HepG2 (cell line): ENCODE data around the gene AKT2. TPM values are rescaled to one million over a fixed set of nuclear protein-coding genes. Genes with fewer than 3 reads are reported as not detected.

ENCODE experiments used
- CREM ChIP-seq, 2 experiments: sonication (generic) in 1 of 2; formaldehyde crosslinking in 1 of 2; IDR thresholded peaks; 2 replicates each; pipeline versions ENCODE4 v1.4.0 to v1.6.1; 2016 to 2020; ENCODE audit warnings: antibody characterized with exemption in 1 of 2, mild to moderate bottlenecking in 1 of 2, missing genetic modification reagents in 1 of 2
- ETV6 ChIP-seq: sonication (generic); formaldehyde crosslinking; conservative IDR thresholded peaks from 2 replicates; pipeline ENCODE4 v1.4.0; 2020; ENCODE audit warnings: missing genetic modification reagents
- FOXK2 ChIP-seq: fragments of 450-650 bp; IDR thresholded peaks from 2 replicates; pipeline ENCODE4 v1.6.1; 2016
- GTF2F1 ChIP-seq: fragments of 150-350 bp; IDR thresholded peaks from 2 replicates; pipeline ENCODE4 v1.6.1; 2014; ENCODE audit warnings: low read length
- KDM3A ChIP-seq: IDR thresholded peaks from 2 replicates; pipeline ENCODE4 v1.6.1; 2018; ENCODE audit warnings: low read depth, missing compliant biosample characterization
- KLF6 ChIP-seq: IDR thresholded peaks from 2 replicates; pipeline ENCODE4 v1.8.0; 2016; ENCODE audit warnings: missing biosample characterization, missing genetic modification reagents
- MEIS1 ChIP-seq: sonication (generic); formaldehyde crosslinking; IDR thresholded peaks from 2 replicates; pipeline ENCODE4 v1.9.0; 2021; ENCODE audit warnings: mild to moderate bottlenecking, missing genetic modification reagents, moderate library complexity, borderline replicate concordance
- PAXIP1 ChIP-seq: sonication (generic); formaldehyde crosslinking; conservative IDR thresholded peaks from 2 replicates; pipeline ENCODE4 v1.4.0; 2020; ENCODE audit warnings: mild to moderate bottlenecking, missing genetic modification reagents, moderate library complexity
- RBFOX2 ChIP-seq: fragments of 200-400 bp; formaldehyde crosslinking; IDR thresholded peaks from 2 replicates; pipeline ENCODE4 v1.6.1; 2017; ENCODE audit warnings: low read depth, mild to moderate bottlenecking, low read length
- ZNF335 ChIP-seq: sonication (generic); formaldehyde crosslinking; IDR thresholded peaks from 2 replicates; pipeline ENCODE4 v1.4.0; 2020; ENCODE audit warnings: missing genetic modification reagents
- ZNF484 ChIP-seq: sonication (generic); formaldehyde crosslinking; IDR thresholded peaks from 2 replicates; pipeline ENCODE4 v1.5.1; 2020; ENCODE audit warnings: mild to moderate bottlenecking, low read depth, missing genetic modification reagents, borderline replicate concordance
- ZNF597 ChIP-seq: sonication (generic); formaldehyde crosslinking; IDR thresholded peaks from 2 replicates; pipeline ENCODE4 v1.5.0; 2020; ENCODE audit warnings: missing genetic modification reagents
- ZNF724P ChIP-seq: sonication (generic); formaldehyde crosslinking; IDR thresholded peaks from 2 replicates; pipeline ENCODE4 v1.8.0; 2022; ENCODE audit warnings: missing genetic modification reagents, borderline replicate concordance
- ZNF747 ChIP-seq: sonication (generic); formaldehyde crosslinking; IDR thresholded peaks from 2 replicates; pipeline ENCODE4 v1.8.1; 2023; ENCODE audit warnings: missing genetic modification reagents, mild to moderate bottlenecking, borderline replicate concordance
- ZNF850 ChIP-seq: sonication (generic); formaldehyde crosslinking; conservative IDR thresholded peaks from 2 replicates; pipeline ENCODE4 v1.9.0; 2021; ENCODE audit warnings: mild to moderate bottlenecking, missing genetic modification reagents
- ZSCAN30 ChIP-seq: sonication (generic); formaldehyde crosslinking; IDR thresholded peaks from 2 replicates; pipeline ENCODE4 v1.5.0; 2020; ENCODE audit warnings: mild to moderate bottlenecking, missing genetic modification reagents
- ZSCAN31 ChIP-seq: sonication (generic); formaldehyde crosslinking; IDR thresholded peaks from 2 replicates; pipeline ENCODE4 v1.5.0; 2020; ENCODE audit warnings: low read depth, mild to moderate bottlenecking, missing genetic modification reagents
- polyA plus RNA-seq, 8 experiments: library from polyadenylated mRNA; depleted of rRNA in 3 of 8; stranded (reverse) in 7 of 8; unstranded in 1 of 8; fragments of >200 nt; fragmentation: Illumina TruSeq in 4 of 8; extraction: Trizol in 4 of 8; gene quantifications; 2 replicates each; pipeline versions ENCODE4 v1.2.1 to v1.2.3, GENCODE V29; 2011 to 2016; ENCODE audit warnings: low read depth in 4 of 8, missing spikeins in 1 of 8, mixed read lengths in 1 of 8; ENCODE audit not compliant: insufficient read depth in 1 of 8
- total RNA-seq, 5 experiments: library from RNA; depleted of rRNA; stranded (reverse); fragments of >200 nt; fragmentation: Illumina TruSeq; extraction: Trizol; gene quantifications; 2 replicates each; pipeline ENCODE4 v1.2.3, GENCODE V29; 2016; ENCODE audit warnings: low read depth in 1 of 5
- TF ChIP-seq, protein P1 (sequence below): fragments of 450-650 bp; IDR thresholded peaks from 2 replicates; pipeline ENCODE4 v1.6.1; 2016
- TF ChIP-seq, protein P2 (sequence below): sonication (generic); formaldehyde crosslinking; IDR thresholded peaks from 2 replicates; pipeline ENCODE4 v1.5.0; 2020; ENCODE audit warnings: missing genetic modification reagents
- TF ChIP-seq, protein P3 (sequence below): sonication (generic); formaldehyde crosslinking; IDR thresholded peaks from 2 replicates; pipeline ENCODE4 v1.4.0; 2020; ENCODE audit warnings: missing genetic modification reagents, borderline replicate concordance

The AKT2 gene
- total and polyA plus RNA-seq, 2 of the 13 experiments (the other 11 are each of a cell fraction or from before 2014, with no cell fraction given): 82.1 to 173 TPM

DNA sequence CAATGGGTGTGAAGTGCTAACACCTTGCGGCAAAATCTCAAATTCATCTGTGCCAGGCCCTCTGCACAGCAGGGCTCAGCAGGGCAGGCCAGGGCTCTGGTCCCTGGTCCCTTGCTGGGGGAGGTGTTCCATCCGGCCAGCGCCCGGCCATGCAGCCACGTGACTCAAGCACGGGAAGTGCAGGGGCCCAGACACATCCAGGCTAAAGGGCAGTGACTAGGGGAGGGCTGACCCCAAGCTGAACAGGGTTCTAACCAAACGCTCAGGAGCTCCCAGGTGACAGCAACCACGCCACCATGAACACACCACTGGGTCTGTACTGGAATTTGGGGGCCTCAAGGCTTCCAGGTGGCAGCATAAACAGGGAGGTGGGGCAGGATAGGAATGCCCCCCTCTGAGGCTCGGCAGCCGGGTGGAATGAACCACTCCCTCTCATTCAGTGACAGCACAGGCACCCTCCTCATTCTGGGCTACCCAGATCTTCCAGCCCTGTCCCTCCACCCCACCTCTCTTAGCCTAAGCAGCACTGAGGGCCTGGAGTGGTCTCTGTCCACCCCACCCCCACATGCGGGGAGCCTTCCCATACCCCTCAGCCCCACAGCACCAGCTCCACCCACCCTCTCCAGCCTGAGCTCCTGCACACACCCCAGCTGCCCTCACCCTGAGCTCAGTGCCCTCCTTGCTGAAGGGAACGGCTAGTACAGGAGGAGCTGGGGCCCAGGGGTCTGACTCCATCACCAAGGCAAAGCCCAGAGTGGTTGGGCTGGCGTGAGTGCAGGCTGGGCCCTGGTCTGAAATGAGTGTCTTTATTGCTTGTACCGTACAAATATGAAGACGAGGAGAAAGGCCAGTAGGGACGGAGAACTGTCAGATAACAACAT, 53.4 kb downstream of the AKT2 start (continued):
- TF ChIP-seq ZSCAN31 (peak; percentile 79; the same call in 1 of the 2 replicates), ZNF747 (peak; percentile 21; the same call in 1 of the 2 replicates), ZSCAN30 (CRISPR knock-in tag) (no peak), RBFOX2 (peak; percentile 68), ZNF850 (CRISPR knock-in tag) (no peak), ZNF724P (0 out of 2 replicates have a peak, but pooled peaks have one; percentile 49), ETV6 (CRISPR knock-in tag) (peak; percentile 73; the same call in 1 of the 2 replicates), ZNF484 (CRISPR knock-in tag) (no peak), GTF2F1 (no peak), ZNF335 (CRISPR knock-in tag) (0 out of 2 replicates have a peak, but pooled peaks have one; percentile 49), PAXIP1 (peak; percentile 97), CREM (IDR thresholded peaks at IDR 0.05) (peak; percentile 27; the same call in 1 of the 2 replicates), CREM (CRISPR knock-in tag; IDR thresholded peaks at IDR 0.05) (no peak), KDM3A (CRISPR knock-in tag) (no peak), ZNF597 (no peak), MEIS1 (CRISPR knock-in tag) (peak; percentile 83; the same call in 1 of the 2 replicates), KLF6 (CRISPR knock-in tag) (peak; percentile 58; the same call in 1 of the 2 replicates), FOXK2 (no peak)
- TF ChIP-seq, protein P1, sequence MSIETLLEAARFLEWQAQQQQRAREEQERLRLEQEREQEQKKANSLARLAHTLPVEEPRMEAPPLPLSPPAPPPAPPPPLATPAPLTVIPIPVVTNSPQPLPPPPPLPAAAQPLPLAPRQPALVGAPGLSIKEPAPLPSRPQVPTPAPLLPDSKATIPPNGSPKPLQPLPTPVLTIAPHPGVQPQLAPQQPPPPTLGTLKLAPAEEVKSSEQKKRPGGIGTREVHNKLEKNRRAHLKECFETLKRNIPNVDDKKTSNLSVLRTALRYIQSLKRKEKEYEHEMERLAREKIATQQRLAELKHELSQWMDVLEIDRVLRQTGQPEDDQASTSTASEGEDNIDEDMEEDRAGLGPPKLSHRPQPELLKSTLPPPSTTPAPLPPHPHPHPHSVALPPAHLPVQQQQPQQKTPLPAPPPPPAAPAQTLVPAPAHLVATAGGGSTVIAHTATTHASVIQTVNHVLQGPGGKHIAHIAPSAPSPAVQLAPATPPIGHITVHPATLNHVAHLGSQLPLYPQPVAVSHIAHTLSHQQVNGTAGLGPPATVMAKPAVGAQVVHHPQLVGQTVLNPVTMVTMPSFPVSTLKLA: peak; percentile 58
- TF ChIP-seq, protein P2, sequence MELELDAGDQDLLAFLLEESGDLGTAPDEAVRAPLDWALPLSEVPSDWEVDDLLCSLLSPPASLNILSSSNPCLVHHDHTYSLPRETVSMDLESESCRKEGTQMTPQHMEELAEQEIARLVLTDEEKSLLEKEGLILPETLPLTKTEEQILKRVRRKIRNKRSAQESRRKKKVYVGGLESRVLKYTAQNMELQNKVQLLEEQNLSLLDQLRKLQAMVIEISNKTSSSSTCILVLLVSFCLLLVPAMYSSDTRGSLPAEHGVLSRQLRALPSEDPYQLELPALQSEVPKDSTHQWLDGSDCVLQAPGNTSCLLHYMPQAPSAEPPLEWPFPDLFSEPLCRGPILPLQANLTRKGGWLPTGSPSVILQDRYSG (CRISPR knock-in tag): no peak
- TF ChIP-seq, protein P3, sequence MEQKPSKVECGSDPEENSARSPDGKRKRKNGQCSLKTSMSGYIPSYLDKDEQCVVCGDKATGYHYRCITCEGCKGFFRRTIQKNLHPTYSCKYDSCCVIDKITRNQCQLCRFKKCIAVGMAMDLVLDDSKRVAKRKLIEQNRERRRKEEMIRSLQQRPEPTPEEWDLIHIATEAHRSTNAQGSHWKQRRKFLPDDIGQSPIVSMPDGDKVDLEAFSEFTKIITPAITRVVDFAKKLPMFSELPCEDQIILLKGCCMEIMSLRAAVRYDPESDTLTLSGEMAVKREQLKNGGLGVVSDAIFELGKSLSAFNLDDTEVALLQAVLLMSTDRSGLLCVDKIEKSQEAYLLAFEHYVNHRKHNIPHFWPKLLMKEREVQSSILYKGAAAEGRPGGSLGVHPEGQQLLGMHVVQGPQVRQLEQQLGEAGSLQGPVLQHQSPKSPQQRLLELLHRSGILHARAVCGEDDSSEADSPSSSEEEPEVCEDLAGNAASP (CRISPR knock-in tag): peak; percentile 66; the same call in 1 of the 2 replicates
